Lower lobe of right lung (tissue), 2 donors: ENCODE data around the gene RASSF3. TPM values are rescaled to one million over a fixed set of nuclear protein-coding genes. Genes with fewer than 3 reads are reported as not detected.
"Not testable (repeated sequence)": the region's sequence is repeated elsewhere in the genome, so short reads cannot be mapped to it uniquely, and the experiment has no call there.

Source experiments
- ATAC-seq, 2 donors: fragments of 200-7000 bp; cut with Tn5 transposase; one replicate each; pipeline ENCODE4 v1.9.1; 2020 to 2022; ENCODE audit warnings: mild to moderate bottlenecking in 2 of 2, moderate library complexity in 2 of 2
- DNase-seq: peaks from one replicate; pipeline ENCODE4 v3.0.0-alpha.2; 2020
- H3K27ac ChIP-seq: fragments of 200-600 bp; one replicate; pipeline ENCODE4 v1.8.0; 2022
- H3K27me3 ChIP-seq: fragments of 200-600 bp; one replicate; pipeline ENCODE4 v1.8.0; 2022; ENCODE audit warnings: low read depth
- H3K36me3 ChIP-seq: fragments of 200-600 bp; one replicate; pipeline ENCODE4 v1.8.0; 2022; ENCODE audit warnings: mild to moderate bottlenecking
- H3K4me1 ChIP-seq: fragments of 200-600 bp; one replicate; pipeline ENCODE4 v1.8.0; 2022
- H3K4me3 ChIP-seq: fragments of 200-600 bp; one replicate; pipeline ENCODE4 v1.8.0; 2022; ENCODE audit warnings: mild to moderate bottlenecking
- H3K9me3 ChIP-seq: fragments of 200-600 bp; one replicate; pipeline ENCODE4 v1.8.0; 2022
- CTCF ChIP-seq: fragments of 200-600 bp; IDR thresholded peaks from one replicate; pipeline ENCODE4 v1.8.0; 2022; ENCODE audit warnings: antibody characterized with exemption, mild to moderate bottlenecking
- intact Hi-C: fragments of 100-400 bp; cut with DNase I; formaldehyde crosslinking; loops from one replicate; pipeline ENCODE4 v1.11.0; 2022
- total RNA-seq: library from RNA; stranded (reverse); fragmentation: NEBNext Ultra II Directional; extraction: Animal tissue kit (Norgen Biotek cat#: 25700); gene quantifications from one replicate; pipeline ENCODE4 v1.2.1, GENCODE V29; 2021
- donor health status: DM: no; HTN: yes; CAD: no; lungs with severe emphysema.

The RASSF3 gene
- total RNA-seq, 1 donor from 2014 or later = 82.7 TPM

GRCh38 chr12:64650762-64651161 is 40.5 kb downstream of the RASSF3 start:
- TF ChIP-seq CTCF = no peak
- ATAC-seq = no peak
- H3K27ac ChIP-seq = no peak overlapping the region
- H3K4me1 ChIP-seq = peaks cover 18% of the 10 kb centered on the region
- no peaks in the 10 kb centered on the region for H3K9me3 ChIP-seq
- no peaks in the 10 kb centered on the region for H3K27me3 ChIP-seq
- no peaks in the 10 kb centered on the region for H3K36me3 ChIP-seq
- intact Hi-C loops = no loop called here
- no peak for DNase-seq
- H3K4me3 ChIP-seq = no peak overlapping the region

GRCh38 chr12:64652346-64652745 is 42.1 kb downstream of the RASSF3 start:
- no peak for ATAC-seq
- peaks cover 29% of the 10 kb centered on the region for H3K4me1 ChIP-seq
- intact Hi-C loops = no loop called here
- H3K27me3 ChIP-seq = no peaks in the 10 kb centered on the region
- no peak for TF ChIP-seq CTCF
- H3K9me3 ChIP-seq = no peaks in the 10 kb centered on the region
- no peak overlapping the region for H3K4me3 ChIP-seq
- no peaks in the 10 kb centered on the region for H3K36me3 ChIP-seq
- DNase-seq = no peak
- no peak overlapping the region for H3K27ac ChIP-seq

- intact Hi-C loops = no loop called here
- H3K27me3 ChIP-seq = no peaks in the 10 kb centered on the region
- no peak for TF ChIP-seq CTCF
- DNase-seq (no peak), ATAC-seq (no peak)
- no peaks in the 10 kb centered on the region for H3K36me3 ChIP-seq
- H3K4me3 ChIP-seq = no peak overlapping the region
- peaks cover 32% of the 10 kb centered on the region for H3K4me1 ChIP-seq
- no peaks in the 10 kb centered on the region for H3K9me3 ChIP-seq
- no peak overlapping the region for H3K27ac ChIP-seq
Measured at GRCh38 chr12:64653123-64653522, 42.8 kb downstream of the RASSF3 start.

- H3K4me3 ChIP-seq, H3K36me3 ChIP-seq, intact Hi-C loops, ATAC-seq, H3K9me3 ChIP-seq, H3K27ac ChIP-seq, DNase-seq, H3K27me3 ChIP-seq: not testable (repeated sequence)
- peaks cover 40% of the 10 kb centered on the region for H3K4me1 ChIP-seq
Measured at GRCh38 chr12:64653907-64654306, 43.6 kb downstream of the RASSF3 start.

GRCh38 chr12:64655141-64655540 is 44.8 kb downstream of the RASSF3 start:
- Histone ChIP-seq H3K27me3 (no peaks in the 10 kb centered on the region), H3K4me3 (no peak overlapping the region), H3K4me1 (peaks cover 42% of the 10 kb centered on the region), H3K36me3 (no peaks in the 10 kb centered on the region), H3K9me3 (no peaks in the 10 kb centered on the region), H3K27ac (no peak overlapping the region)
- DNase-seq (no peak), ATAC-seq (no peak)
- TF ChIP-seq CTCF = no peak
- intact Hi-C loops = no loop called here

- Histone ChIP-seq H3K4me3 (no peak overlapping the region), H3K27ac (no peak overlapping the region), H3K4me1 (peaks cover 37% of the 10 kb centered on the region), H3K36me3 (no peaks in the 10 kb centered on the region), H3K27me3 (no peaks in the 10 kb centered on the region), H3K9me3 (no peaks in the 10 kb centered on the region)
- no peak for TF ChIP-seq CTCF
- intact Hi-C loops = no loop called here
- no peak for DNase-seq
- peak in 1 of 2 donors; percentile 67 for ATAC-seq
Measured at GRCh38 chr12:64656429-64656828, 46.1 kb downstream of the RASSF3 start.
